Transverse colon (tissue), 4 donors: ENCODE results near the gene LTK. TPM values are rescaled to one million over a fixed set of nuclear protein-coding genes. Genes with fewer than 3 reads are reported as not detected.

Experiments
- DNase-seq: peaks from one replicate; pipeline ENCODE4 v3.0.0-alpha.2; 2019
- H3K27ac ChIP-seq, 4 donors: fragments of 200-600 bp; sonication (generic); 2 replicates each; pipeline ENCODE4 v1.5.1; 2016 to 2018; ENCODE audit warnings: inconsistent platforms in 4 of 4
- H3K27me3 ChIP-seq: fragments of 200-600 bp; sonication (generic); 2 replicates; pipeline ENCODE4 v1.5.1; 2017; ENCODE audit warnings: inconsistent platforms
- H3K36me3 ChIP-seq, 4 donors: fragments of 200-600 bp; sonication (generic); 2 replicates each; pipeline ENCODE4 v1.5.1; 2017 to 2019; ENCODE audit warnings: inconsistent platforms in 4 of 4
- H3K4me1 ChIP-seq, 4 donors: fragments of 200-600 bp; sonication (generic); 2 replicates each; pipeline ENCODE4 v1.5.1; 2017 to 2020; ENCODE audit warnings: inconsistent platforms in 4 of 4
- H3K4me3 ChIP-seq, 4 donors: fragments of 200-600 bp; sonication (generic); 1 replicate in 1 of 4; 2 replicates in 3 of 4; pipeline versions ENCODE4 v1.5.1 to v1.6.1; 2017 to 2019; ENCODE audit warnings: inconsistent platforms in 4 of 4
- H3K9me3 ChIP-seq, 2 donors: fragments of 200-600 bp; sonication (generic); 2 replicates each; pipeline ENCODE4 v1.5.1; 2017 to 2019; ENCODE audit warnings: inconsistent platforms in 2 of 2
- CTCF ChIP-seq, 5 experiments: fragments of 200-600 bp in 3 of 5; fragments of 450-650 bp in 2 of 5; sonication (generic) in 3 of 5; IDR thresholded peaks; 1 replicate in 2 of 5; 2 replicates in 3 of 5; pipeline ENCODE4 v1.5.1; 2016 to 2017; ENCODE audit warnings: antibody characterized with exemption in 5 of 5, inconsistent platforms in 3 of 5, mild to moderate bottlenecking in 2 of 5, moderate library complexity in 1 of 5
- EP300 ChIP-seq: sonication (generic); formaldehyde crosslinking; IDR thresholded peaks from one replicate; pipeline ENCODE4 v1.6.1; 2017; ENCODE audit warnings: antibody characterized with exemption, low read depth
- POLR2A ChIP-seq: fragments of 450-650 bp; IDR thresholded peaks from one replicate; pipeline ENCODE4 v1.6.1; 2016; ENCODE audit warnings: antibody characterized with exemption, mild to moderate bottlenecking, moderate library complexity
- POLR2AphosphoS5 ChIP-seq, 3 donors: sonication (generic); formaldehyde crosslinking; IDR thresholded peaks; one replicate each; pipeline ENCODE4 v1.6.1; 2016; ENCODE audit warnings: antibody characterized with exemption in 3 of 3
- WGBS, 2 donors: methylation state at CpG; one replicate each; pipeline ENCODE4 v1.1.5; 2018; ENCODE audit warnings: low coverage in 1 of 2; 5-methylcytosine and 5-hydroxymethylcytosine counted together
- in situ Hi-C, 4 donors: fragments of 200-750 bp; cut with MboI; loops; one replicate each; pipeline versions ENCODE4 v1.15.0 to v1.15.1; 2017; ENCODE audit warnings: low sequenced_read_pairs in 3 of 4, low pct_ligation_motif_present in 1 of 4, low pct_unique_long_range_greater_than_20kb in 1 of 4
- intact Hi-C: fragments of 100-400 bp; cut with DNase I; formaldehyde crosslinking; loops from one replicate; pipeline ENCODE4 v1.15.1; 2023; ENCODE audit warnings: low total_unique reads
- total RNA-seq, 4 donors: library from RNA; depleted of rRNA; stranded (reverse); fragments of >200 nt; gene quantifications; one replicate each; pipeline ENCODE4 v1.1.0, GENCODE V29; 2016

The LTK gene
- total RNA-seq, 4 donors from 2014 or later, result 0.40 to 15.0 (median 11.6) TPM

GRCh38 chr15:41493205-41493901, 20.3 kb downstream of the LTK start, which contains the start of gene ITPKA:
TSS of gene ITPKA (plus strand) at chr15:41493874. CDS start at chr15:41493928, 54 bp downstream.
- intact Hi-C loops, result no loop called here
- peak within 1 kb of the TSS; percentile 81 to 94 (median 90) for H3K27ac ChIP-seq
- H3K27me3 ChIP-seq, result peaks cover 19% of the 10 kb centered on the region
- WGBS, 2 donors, result 1% methylated on average over 34 of the region's 60 CpGs; no CpG with 5 or more reads in 1 of the 2 donors
- in situ Hi-C loops, result no loop called here
- H3K4me3 ChIP-seq, result peak within 1 kb of the TSS; percentile 39 to 63 (median 50)
- no peaks in the 10 kb centered on the region for H3K9me3 ChIP-seq
- no peaks in the 10 kb centered on the region for H3K36me3 ChIP-seq
- TF ChIP-seq POLR2A (peak; percentile 75), CTCF (IDR thresholded peaks at IDR 0.05) (no peak), POLR2AphosphoS5 (IDR thresholded peaks at IDR 0.05) (peak in 2 of 3 donors; percentile 14 to 60), EP300 (peak; percentile 8)
- peak; percentile 92 for DNase-seq
- peaks cover 13 to 34% (median 32%) of the 10 kb centered on the region in 4 donors for H3K4me1 ChIP-seq

GRCh38 chr15:41492597-41493204, 20.9 kb downstream of the LTK start:
- intact Hi-C loops, result no loop called here
- in situ Hi-C loops, result no loop called here
- WGBS, 2 donors, result 10% methylated on average over 15 of the region's 15 CpGs; no CpG with 5 or more reads in 1 of the 2 donors
- Histone ChIP-seq H3K4me1 (peaks cover 13 to 34% (median 32%) of the 10 kb centered on the region in 4 donors), H3K27ac (peak overlapping the region; percentile 81 to 94 (median 90)), H3K36me3 (no peaks in the 10 kb centered on the region), H3K9me3 (no peaks in the 10 kb centered on the region), H3K27me3 (peaks cover 19% of the 10 kb centered on the region), H3K4me3 (peak overlapping the region; percentile 39 to 63 (median 50))
- no peak for DNase-seq
- no peak for TF ChIP-seq POLR2A
- no peak for TF ChIP-seq CTCF (IDR thresholded peaks at IDR 0.05)
- no peak for TF ChIP-seq POLR2AphosphoS5 (IDR thresholded peaks at IDR 0.05)
- TF ChIP-seq EP300, result no peak

GRCh38 chr15:41491889-41492288, 21.7 kb downstream of the LTK start:
- TF ChIP-seq POLR2AphosphoS5 (IDR thresholded peaks at IDR 0.05), result no peak
- TF ChIP-seq CTCF (IDR thresholded peaks at IDR 0.05), result no peak
- no peak for TF ChIP-seq EP300
- Histone ChIP-seq H3K4me3 (no peak overlapping the region), H3K36me3 (no peaks in the 10 kb centered on the region), H3K27me3 (peaks cover 19% of the 10 kb centered on the region), H3K27ac (no peak overlapping the region), H3K9me3 (no peaks in the 10 kb centered on the region), H3K4me1 (peaks cover 13 to 34% (median 32%) of the 10 kb centered on the region in 4 donors)
- 79% methylated on average over 4 of the region's 4 CpGs; no CpG with 5 or more reads in 1 of the 2 donors for whole genome bisulfite sequencing, 2 donors
- DNase-seq, result no peak
- in situ Hi-C loops (no loop called here), intact Hi-C loops (no loop called here)

- no peak for TF ChIP-seq POLR2A
- TF ChIP-seq POLR2AphosphoS5 (IDR thresholded peaks at IDR 0.05), result no peak
- no peak for TF ChIP-seq EP300
- no peak for TF ChIP-seq CTCF (IDR thresholded peaks at IDR 0.05)
- intact Hi-C loops, result no loop called here
- no peak overlapping the region for H3K4me3 ChIP-seq
- no peaks in the 10 kb centered on the region for H3K36me3 ChIP-seq
- peaks cover 13 to 25% (median 23%) of the 10 kb centered on the region in 4 donors for H3K4me1 ChIP-seq
- no peak for DNase-seq
- H3K27ac ChIP-seq, result no peak overlapping the region
- peaks cover 12% of the 10 kb centered on the region for H3K27me3 ChIP-seq
- WGBS, 2 donors, result 39% methylated on average over 4 of the region's 4 CpGs; no CpG with 5 or more reads in 1 of the 2 donors
- in situ Hi-C loops, result no loop called here
- H3K9me3 ChIP-seq, result no peaks in the 10 kb centered on the region
Observed at GRCh38 chr15:41490355-41490754, 23.3 kb downstream of the LTK start.
